Upper lobe of left lung (tissue), 4 donors: ENCODE results near the gene SQOR.

Experiments used
- EP300 ChIP-seq, 4 donors: sonication (generic); formaldehyde crosslinking; IDR thresholded peaks; one replicate each; pipeline ENCODE4 v1.5.1; 2017; ENCODE audit warnings: antibody characterized with exemption in 4 of 4, control low read depth in 2 of 4
- POLR2A ChIP-seq, 4 donors: fragments of 450-650 bp; IDR thresholded peaks; one replicate each; pipeline ENCODE4 v1.5.1; 2016 to 2017; ENCODE audit warnings: antibody characterized with exemption in 4 of 4, mild to moderate bottlenecking in 2 of 4
- POLR2AphosphoS5 ChIP-seq, 2 donors: sonication (generic); formaldehyde crosslinking; IDR thresholded peaks; one replicate each; pipeline ENCODE4 v1.5.1; 2017; ENCODE audit warnings: antibody characterized with exemption in 2 of 2
- TF ChIP-seq, protein P1 (sequence below), 6 experiments: fragments of 450-650 bp in 4 of 6; fragments of 200-600 bp in 2 of 6; sonication (generic) in 2 of 6; IDR thresholded peaks; one replicate each; pipeline ENCODE4 v1.5.1; 2016 to 2019; ENCODE audit warnings: antibody characterized with exemption in 6 of 6

DNA sequence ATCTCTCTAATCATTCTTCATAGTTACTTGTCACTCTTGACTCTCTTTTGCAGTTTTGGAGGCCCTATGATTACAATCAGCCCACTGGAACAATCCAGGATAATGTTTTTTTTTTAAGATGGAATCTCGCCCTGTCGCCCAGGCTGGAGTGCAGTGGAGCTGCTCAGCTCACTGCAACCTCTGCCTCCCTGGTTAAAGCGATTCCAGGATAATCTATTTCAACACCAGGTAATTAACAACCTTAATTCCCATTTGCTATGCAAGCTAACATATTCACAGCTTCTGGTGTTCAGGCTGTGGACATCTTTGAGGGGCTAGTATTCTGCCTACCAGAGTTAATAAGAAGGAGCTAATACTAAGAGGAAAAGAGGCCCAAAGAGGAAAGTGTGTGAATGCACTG lies 48.7 kb upstream of the SQOR start:
- TF ChIP-seq, protein P1, sequence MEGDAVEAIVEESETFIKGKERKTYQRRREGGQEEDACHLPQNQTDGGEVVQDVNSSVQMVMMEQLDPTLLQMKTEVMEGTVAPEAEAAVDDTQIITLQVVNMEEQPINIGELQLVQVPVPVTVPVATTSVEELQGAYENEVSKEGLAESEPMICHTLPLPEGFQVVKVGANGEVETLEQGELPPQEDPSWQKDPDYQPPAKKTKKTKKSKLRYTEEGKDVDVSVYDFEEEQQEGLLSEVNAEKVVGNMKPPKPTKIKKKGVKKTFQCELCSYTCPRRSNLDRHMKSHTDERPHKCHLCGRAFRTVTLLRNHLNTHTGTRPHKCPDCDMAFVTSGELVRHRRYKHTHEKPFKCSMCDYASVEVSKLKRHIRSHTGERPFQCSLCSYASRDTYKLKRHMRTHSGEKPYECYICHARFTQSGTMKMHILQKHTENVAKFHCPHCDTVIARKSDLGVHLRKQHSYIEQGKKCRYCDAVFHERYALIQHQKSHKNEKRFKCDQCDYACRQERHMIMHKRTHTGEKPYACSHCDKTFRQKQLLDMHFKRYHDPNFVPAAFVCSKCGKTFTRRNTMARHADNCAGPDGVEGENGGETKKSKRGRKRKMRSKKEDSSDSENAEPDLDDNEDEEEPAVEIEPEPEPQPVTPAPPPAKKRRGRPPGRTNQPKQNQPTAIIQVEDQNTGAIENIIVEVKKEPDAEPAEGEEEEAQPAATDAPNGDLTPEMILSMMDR (IDR thresholded peaks at IDR 0.05) = no peak
- TF ChIP-seq POLR2AphosphoS5 (IDR thresholded peaks at IDR 0.05) = no peak
- no peak for TF ChIP-seq EP300 (IDR thresholded peaks at IDR 0.05)
- no peak for TF ChIP-seq POLR2A (IDR thresholded peaks at IDR 0.05)
